Gastroesophageal sphincter (tissue), 3 donors: ENCODE measurements around the gene LAMA3.

Source experiments
- EP300 ChIP-seq: sonication (generic); formaldehyde crosslinking; IDR thresholded peaks from one replicate; pipeline ENCODE4 v1.6.1; 2017; ENCODE audit warnings: antibody characterized with exemption, mild to moderate bottlenecking
- POLR2AphosphoS5 ChIP-seq: sonication (generic); formaldehyde crosslinking; IDR thresholded peaks from one replicate; pipeline ENCODE4 v1.6.1; 2017; ENCODE audit warnings: antibody characterized with exemption
- TF ChIP-seq, protein P1 (sequence below), 4 experiments: fragments of 200-600 bp in 2 of 4; fragments of 450-650 bp in 2 of 4; sonication (generic) in 1 of 4; IDR thresholded peaks; one replicate each; pipeline ENCODE4 v1.5.1; 2017 to 2019; ENCODE audit warnings: antibody characterized with exemption in 4 of 4, mild to moderate bottlenecking in 2 of 4, moderate library complexity in 2 of 4

DNA sequence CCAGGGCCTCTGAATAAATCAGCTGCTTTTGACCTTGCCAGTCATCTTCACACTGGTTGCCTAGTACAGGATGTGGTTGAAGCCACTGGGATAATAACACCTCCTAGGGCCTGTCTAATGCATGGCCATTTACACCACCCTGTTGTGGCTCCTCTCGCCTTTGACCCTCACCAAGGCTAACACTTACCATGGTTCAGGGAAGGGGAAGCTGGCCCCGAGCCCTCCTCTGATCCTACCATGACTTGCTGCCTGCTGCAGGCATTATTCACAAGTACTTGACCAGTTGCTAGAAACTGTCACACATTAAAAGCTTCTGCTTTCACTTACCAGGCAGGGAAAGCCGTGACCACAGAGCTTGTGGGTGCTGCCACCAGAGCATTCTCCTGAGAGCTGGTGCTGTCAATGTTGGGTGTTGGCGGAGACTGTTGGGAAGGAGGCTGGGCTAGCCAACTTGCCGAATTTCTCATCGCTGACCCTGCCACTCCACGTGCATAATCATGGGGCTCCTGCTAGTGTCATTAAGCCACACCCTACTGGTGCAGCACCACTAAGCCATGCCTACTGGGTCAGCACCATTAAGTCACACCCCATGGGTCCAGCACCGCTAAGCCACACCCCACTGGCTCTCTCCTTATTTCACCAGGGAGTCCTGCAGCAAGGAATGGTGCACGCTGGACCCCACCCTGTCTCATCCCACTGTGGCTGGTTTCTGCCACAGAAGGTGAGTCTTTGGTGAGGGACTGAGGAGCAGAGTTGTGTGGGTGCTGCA lies 278.3 kb downstream of the LAMA3 start:
- TF ChIP-seq POLR2AphosphoS5 (no peak), EP300 (no peak)
- TF ChIP-seq, protein P1, sequence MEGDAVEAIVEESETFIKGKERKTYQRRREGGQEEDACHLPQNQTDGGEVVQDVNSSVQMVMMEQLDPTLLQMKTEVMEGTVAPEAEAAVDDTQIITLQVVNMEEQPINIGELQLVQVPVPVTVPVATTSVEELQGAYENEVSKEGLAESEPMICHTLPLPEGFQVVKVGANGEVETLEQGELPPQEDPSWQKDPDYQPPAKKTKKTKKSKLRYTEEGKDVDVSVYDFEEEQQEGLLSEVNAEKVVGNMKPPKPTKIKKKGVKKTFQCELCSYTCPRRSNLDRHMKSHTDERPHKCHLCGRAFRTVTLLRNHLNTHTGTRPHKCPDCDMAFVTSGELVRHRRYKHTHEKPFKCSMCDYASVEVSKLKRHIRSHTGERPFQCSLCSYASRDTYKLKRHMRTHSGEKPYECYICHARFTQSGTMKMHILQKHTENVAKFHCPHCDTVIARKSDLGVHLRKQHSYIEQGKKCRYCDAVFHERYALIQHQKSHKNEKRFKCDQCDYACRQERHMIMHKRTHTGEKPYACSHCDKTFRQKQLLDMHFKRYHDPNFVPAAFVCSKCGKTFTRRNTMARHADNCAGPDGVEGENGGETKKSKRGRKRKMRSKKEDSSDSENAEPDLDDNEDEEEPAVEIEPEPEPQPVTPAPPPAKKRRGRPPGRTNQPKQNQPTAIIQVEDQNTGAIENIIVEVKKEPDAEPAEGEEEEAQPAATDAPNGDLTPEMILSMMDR (IDR thresholded peaks at IDR 0.05), result no peak
